ENCODE results near the gene TTC9. TPM values are rescaled to one million over a fixed set of nuclear protein-coding genes. Genes with fewer than 3 reads are reported as not detected.

TTC9 gene
- total and polyA plus RNA-seq, 4 donors: 4.3 to 7.5 (median 6.8) TPM

- no peaks in the 10 kb centered on the region for H3K9me3 ChIP-seq (ENCODE audit: control insufficient read depth in 4 of 4, insufficient read depth in 3 of 4, low read length in 3 of 4)
- H3K4me1 ChIP-seq (ENCODE audit: control insufficient read depth in 5 of 5, insufficient read depth in 5 of 5, low read length in 5 of 5): peaks cover 0 to 2% (median 0%) of the 10 kb centered on the region in 5 donors
- peak; percentile 25 to 44 (median 30) for DNase-seq
- no peak overlapping the region for H3K9ac ChIP-seq (ENCODE audit: insufficient read depth in 1 of 2, low read length in 2 of 2)
- no peaks in the 10 kb centered on the region for H3K36me3 ChIP-seq (ENCODE audit: control insufficient read depth in 4 of 4, insufficient read depth in 4 of 4, low read length in 4 of 4)
- no peak overlapping the region for H3K27ac ChIP-seq (ENCODE audit: low read depth in 1 of 2, low read length in 1 of 2)
- ATAC-seq (ENCODE audit: insufficient read depth, low FRiP score): no peak
- WGBS, 2 donors: 61 to 69% methylated on average over 19 of the region's 19 CpGs
- no peaks in the 10 kb centered on the region for H3K27me3 ChIP-seq (ENCODE audit: control insufficient read depth in 3 of 3, insufficient read depth in 3 of 3, low read length in 2 of 3)
- no peak for TF ChIP-seq CTCF (IDR thresholded peaks at IDR 0.05; ENCODE audit: control extremely low read depth, extremely low read depth)
- no peak overlapping the region for H3K4me3 ChIP-seq
These were observed 13.6 kb downstream of the TTC9 start for GRCh38 chr14:70655110-70655826.

- Histone ChIP-seq H3K27me3 (ENCODE audit: control insufficient read depth in 3 of 3, insufficient read depth in 3 of 3, low read length in 2 of 3) (no peaks in the 10 kb centered on the region), H3K27ac (ENCODE audit: low read depth in 1 of 2, low read length in 1 of 2) (no peak overlapping the region), H3K36me3 (ENCODE audit: control insufficient read depth in 4 of 4, insufficient read depth in 4 of 4, low read length in 4 of 4) (no peaks in the 10 kb centered on the region), H3K4me1 (ENCODE audit: control insufficient read depth in 5 of 5, insufficient read depth in 5 of 5, low read length in 5 of 5) (peaks cover 0 to 6% (median 0%) of the 10 kb centered on the region in 5 donors), H3K9ac (ENCODE audit: insufficient read depth in 1 of 2, low read length in 2 of 2) (no peak overlapping the region), H3K4me3 (no peak overlapping the region), H3K9me3 (ENCODE audit: control insufficient read depth in 4 of 4, insufficient read depth in 3 of 4, low read length in 3 of 4) (no peaks in the 10 kb centered on the region)
- ATAC-seq (ENCODE audit: insufficient read depth, low FRiP score) (no peak), DNase-seq (no peak)
- 35 to 59% methylated on average over 4 of the region's 4 CpGs for WGBS, 2 donors
- TF ChIP-seq CTCF (IDR thresholded peaks at IDR 0.05; ENCODE audit: control extremely low read depth, extremely low read depth): no peak
These were observed 17.2 kb downstream of the TTC9 start for GRCh38 chr14:70658899-70659298.

GRCh38 chr14:70660967-70661893 lies 19.5 kb downstream of the TTC9 start:
- 46 to 55% methylated on average over 13 of the region's 13 CpGs for WGBS, 2 donors
- H3K9ac ChIP-seq (ENCODE audit: insufficient read depth in 1 of 2, low read length in 2 of 2): no peak overlapping the region
- H3K36me3 ChIP-seq (ENCODE audit: control insufficient read depth in 4 of 4, insufficient read depth in 4 of 4, low read length in 4 of 4): no peaks in the 10 kb centered on the region
- no peaks in the 10 kb centered on the region for H3K27me3 ChIP-seq (ENCODE audit: control insufficient read depth in 3 of 3, insufficient read depth in 3 of 3, low read length in 2 of 3)
- H3K27ac ChIP-seq (ENCODE audit: low read depth in 1 of 2, low read length in 1 of 2): peak overlapping the region in 1 of 2 donors; percentile 28
- peaks cover 0 to 12% (median under 1%) of the 10 kb centered on the region in 5 donors for H3K4me1 ChIP-seq (ENCODE audit: control insufficient read depth in 5 of 5, insufficient read depth in 5 of 5, low read length in 5 of 5)
- no peak overlapping the region for H3K4me3 ChIP-seq
- peak in 2 of 3 donors; percentile 1 to 31 for DNase-seq
- no peak for ATAC-seq (ENCODE audit: insufficient read depth, low FRiP score)
- H3K9me3 ChIP-seq (ENCODE audit: control insufficient read depth in 4 of 4, insufficient read depth in 3 of 4, low read length in 3 of 4): no peaks in the 10 kb centered on the region
- TF ChIP-seq CTCF (IDR thresholded peaks at IDR 0.05; ENCODE audit: control extremely low read depth, extremely low read depth): no peak
